Measurements from ENCODE around the gene ACVR1B.

- TF ChIP-seq POLR2A (IDR thresholded peaks at IDR 0.05; ENCODE audit: extremely low read depth, insufficient read length) (no peak), CTCF (IDR thresholded peaks at IDR 0.05; ENCODE audit: low read depth, low read length) (no peak), MYC (IDR thresholded peaks at IDR 0.05; ENCODE audit: low read depth, low read length) (no peak)
Observed at GRCh38 chr12:51972422-51972812, 20.9 kb downstream of the ACVR1B start.
